Measurements from ENCODE around the gene ADAMTS17. TPM values are rescaled to one million over a fixed set of nuclear protein-coding genes. Genes with fewer than 3 reads are reported as not detected.
A peak's percentile ranks its signal among the peaks of the same experiment; 100 is the strongest.

Gene ADAMTS17
- total RNA-seq, 4 donors from 2014 or later: 4.5 to 11.4 (median 6.6) TPM

- H3K27ac ChIP-seq: no peak overlapping the region
- no peak for DNase-seq
- no peaks in the 10 kb centered on the region for H3K36me3 ChIP-seq
- no peaks in the 10 kb centered on the region for H3K9me3 ChIP-seq
- H3K4me1 ChIP-seq: peaks cover 0 to 3% (median 0%) of the 10 kb centered on the region in 3 donors
- H3K4me3 ChIP-seq: no peak overlapping the region
- H3K27me3 ChIP-seq: no peaks in the 10 kb centered on the region
- intact Hi-C loops (cut with DNase I): loop anchor here (10.0 kb wide), 1 partner anchor 85 kb away; no protein-coding TSS in a partner anchor
- WGBS, 2 donors: 80 to 95% methylated on average over 6 to 7 of the region's 9 CpGs
- TF ChIP-seq POLR2A (IDR thresholded peaks at IDR 0.05): no peak
- TF ChIP-seq, protein P1, sequence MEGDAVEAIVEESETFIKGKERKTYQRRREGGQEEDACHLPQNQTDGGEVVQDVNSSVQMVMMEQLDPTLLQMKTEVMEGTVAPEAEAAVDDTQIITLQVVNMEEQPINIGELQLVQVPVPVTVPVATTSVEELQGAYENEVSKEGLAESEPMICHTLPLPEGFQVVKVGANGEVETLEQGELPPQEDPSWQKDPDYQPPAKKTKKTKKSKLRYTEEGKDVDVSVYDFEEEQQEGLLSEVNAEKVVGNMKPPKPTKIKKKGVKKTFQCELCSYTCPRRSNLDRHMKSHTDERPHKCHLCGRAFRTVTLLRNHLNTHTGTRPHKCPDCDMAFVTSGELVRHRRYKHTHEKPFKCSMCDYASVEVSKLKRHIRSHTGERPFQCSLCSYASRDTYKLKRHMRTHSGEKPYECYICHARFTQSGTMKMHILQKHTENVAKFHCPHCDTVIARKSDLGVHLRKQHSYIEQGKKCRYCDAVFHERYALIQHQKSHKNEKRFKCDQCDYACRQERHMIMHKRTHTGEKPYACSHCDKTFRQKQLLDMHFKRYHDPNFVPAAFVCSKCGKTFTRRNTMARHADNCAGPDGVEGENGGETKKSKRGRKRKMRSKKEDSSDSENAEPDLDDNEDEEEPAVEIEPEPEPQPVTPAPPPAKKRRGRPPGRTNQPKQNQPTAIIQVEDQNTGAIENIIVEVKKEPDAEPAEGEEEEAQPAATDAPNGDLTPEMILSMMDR (IDR thresholded peaks at IDR 0.05): no peak
These were observed 112.3 kb downstream of the ADAMTS17 start for GRCh38 chr15:100229181-100230163.

- Histone ChIP-seq H3K9me3 (no peaks in the 10 kb centered on the region), H3K4me3 (no peak overlapping the region), H3K27me3 (no peaks in the 10 kb centered on the region), H3K27ac (no peak overlapping the region), H3K36me3 (no peaks in the 10 kb centered on the region), H3K4me1 (peaks cover 0 to under 1% (median 0%) of the 10 kb centered on the region in 3 donors)
- no peak for TF ChIP-seq POLR2A (IDR thresholded peaks at IDR 0.05)
- TF ChIP-seq, protein P1 (IDR thresholded peaks at IDR 0.05): no peak
- intact Hi-C loops (cut with DNase I): no loop called here
- WGBS, 2 donors: 87 to 91% methylated on average over 9 of the region's 9 CpGs
- no peak for DNase-seq
These were observed 114.0 kb downstream of the ADAMTS17 start for GRCh38 chr15:100227781-100228180.

- no peak overlapping the region for H3K4me3 ChIP-seq
- intact Hi-C loops (cut with DNase I): no loop called here
- H3K4me1 ChIP-seq: peaks cover 0 to 15% (median 0%) of the 10 kb centered on the region in 3 donors
- H3K36me3 ChIP-seq: no peaks in the 10 kb centered on the region
- H3K27me3 ChIP-seq: no peaks in the 10 kb centered on the region
- no peak for DNase-seq
- 92 to 100% methylated on average over 3 to 4 of the region's 5 CpGs for WGBS, 2 donors
- no peak for TF ChIP-seq POLR2A (IDR thresholded peaks at IDR 0.05)
- TF ChIP-seq, protein P1 (IDR thresholded peaks at IDR 0.05): no peak
- no peaks in the 10 kb centered on the region for H3K9me3 ChIP-seq
- H3K27ac ChIP-seq: no peak overlapping the region
These were observed 115.7 kb downstream of the ADAMTS17 start for GRCh38 chr15:100226107-100226506.

DNA sequence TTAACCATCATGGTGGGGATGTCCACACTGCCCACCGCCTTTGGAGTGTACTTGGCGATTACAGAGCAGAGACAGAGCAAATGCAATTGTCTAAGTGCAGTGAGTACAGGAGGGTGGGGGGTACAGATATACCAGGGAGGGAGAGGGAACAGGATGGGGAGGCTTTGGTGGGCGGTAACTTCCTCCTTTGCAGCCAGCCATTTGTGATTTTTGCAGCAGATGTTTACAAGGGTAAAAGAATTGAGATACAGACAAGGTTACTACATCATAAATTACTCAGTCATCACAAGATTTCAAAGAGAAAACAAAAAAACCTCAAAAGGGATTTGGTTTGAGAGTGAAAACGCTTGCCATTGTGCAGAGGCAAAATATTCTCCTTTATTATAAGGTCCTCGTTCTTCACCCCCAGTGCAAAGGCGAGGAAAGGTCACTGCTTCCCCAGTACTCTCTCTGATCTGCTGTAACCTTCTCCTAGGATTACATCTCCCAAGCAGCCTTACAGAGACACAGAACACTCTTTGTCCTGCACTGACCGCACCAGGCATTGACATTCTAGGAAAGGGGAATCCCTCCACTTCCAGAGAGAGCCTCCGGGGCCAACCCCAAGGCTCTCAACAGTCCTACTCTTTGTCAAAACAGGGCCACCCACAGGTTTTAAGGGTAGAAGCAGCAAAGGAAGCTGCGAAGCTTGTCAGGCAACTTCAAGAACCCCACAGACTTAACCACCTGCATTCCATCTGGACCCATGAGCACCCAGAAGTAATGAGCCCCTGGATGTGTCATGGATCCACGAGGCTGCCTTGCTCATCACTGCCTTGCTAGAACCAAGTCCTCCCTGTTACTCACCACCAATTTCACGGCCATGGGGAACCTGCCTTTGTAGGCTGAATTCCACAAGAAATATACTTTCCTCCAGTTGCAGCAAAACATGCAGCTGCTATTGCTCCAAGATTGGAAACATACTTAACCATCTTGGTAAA lies 117.3 kb downstream of the ADAMTS17 start:
- peak overlapping the region in 1 of 4 donors; percentile 3 for H3K27ac ChIP-seq
- no peak overlapping the region for H3K4me3 ChIP-seq
- 61 to 65% methylated on average over 10 to 11 of the region's 11 CpGs for WGBS, 2 donors
- no peaks in the 10 kb centered on the region for H3K36me3 ChIP-seq
- H3K9me3 ChIP-seq: no peaks in the 10 kb centered on the region
- intact Hi-C loops (cut with DNase I): no loop called here
- no peaks in the 10 kb centered on the region for H3K27me3 ChIP-seq
- TF ChIP-seq, protein P1 (IDR thresholded peaks at IDR 0.05): no peak
- no peak for TF ChIP-seq POLR2A (IDR thresholded peaks at IDR 0.05)
- H3K4me1 ChIP-seq: peaks cover 0 to 15% (median 0%) of the 10 kb centered on the region in 3 donors
- DNase-seq: no peak
